Heart right ventricle (tissue), 16 donors: ENCODE data around the gene KCTD19. TPM values are rescaled to one million over a fixed set of nuclear protein-coding genes. Genes with fewer than 3 reads are reported as not detected.
A peak's percentile ranks its signal among the peaks of the same experiment; 100 is the strongest.

Source experiments
- ATAC-seq, 8 donors: fragments of 200-7000 bp; cut with Tn5 transposase; one replicate each; pipeline ENCODE4 v1.9.1; 2020; ENCODE audit warnings: mild to moderate bottlenecking in 8 of 8, moderate library complexity in 8 of 8, moderate number of reproducible peaks in 1 of 8
- DNase-seq, 2 donors: peaks; one replicate each; pipeline ENCODE4 v3.0.0-alpha.2; 2020
- H3K27ac ChIP-seq, 10 donors: fragments of 200-600 bp; sonication (generic) in 2 of 10; one replicate each; pipeline versions ENCODE4 v1.5.0 to v1.8.0; 2020 to 2022; ENCODE audit warnings: mild to moderate bottlenecking in 3 of 10
- H3K27me3 ChIP-seq, 7 donors: fragments of 200-600 bp; one replicate each; pipeline ENCODE4 v1.8.0; 2021 to 2022; ENCODE audit warnings: mild to moderate bottlenecking in 2 of 7
- H3K36me3 ChIP-seq, 9 donors: fragments of 200-600 bp; sonication (generic) in 1 of 9; one replicate each; pipeline versions ENCODE4 v1.5.0 to v1.8.0; 2020 to 2022; ENCODE audit warnings: mild to moderate bottlenecking in 2 of 9
- H3K4me1 ChIP-seq, 9 donors: fragments of 200-600 bp; sonication (generic) in 1 of 9; one replicate each; pipeline versions ENCODE4 v1.5.0 to v1.8.0; 2020 to 2022; ENCODE audit warnings: mild to moderate bottlenecking in 4 of 9
- H3K4me3 ChIP-seq, 10 donors: fragments of 200-600 bp; sonication (generic) in 2 of 10; one replicate each; pipeline versions ENCODE4 v1.5.0 to v1.8.0; 2020 to 2022; ENCODE audit warnings: mild to moderate bottlenecking in 7 of 10, moderate library complexity in 2 of 10
- H3K9me3 ChIP-seq, 11 donors: fragments of 200-600 bp in 10 of 11; sonication (generic) in 2 of 11; one replicate each; pipeline versions ENCODE4 v1.5.0 to v1.8.0; 2013 to 2022; ENCODE audit warnings: mild to moderate bottlenecking in 2 of 11, control low read depth in 1 of 11, moderate library complexity in 1 of 11
- WGBS, 2 donors: extraction: QIAGEN DNeasy Blood & Tissue Kit; methylation state at CpG; one replicate each; pipeline ENCODE4 v1.1.7; 2013; ENCODE audit warnings: inconsistent platforms in 1 of 2; 5-methylcytosine and 5-hydroxymethylcytosine counted together
- intact Hi-C, 10 donors: fragments of 100-400 bp; cut with DNase I; formaldehyde crosslinking; loops; one replicate each; pipeline versions ENCODE4 v1.11.1 to v1.14.2; 2022
- polyA plus RNA-seq, 2 donors: library from polyadenylated mRNA; stranded (reverse); fragments of 200-250 nt; gene quantifications; one replicate each; pipeline ENCODE4 v1.2.3, GENCODE V29; 2013
- total RNA-seq, 10 donors: library from RNA; stranded (reverse); fragmentation: NEBNext Ultra II Directional in 3 of 10; extraction: Animal tissue kit (Norgen Biotek cat#: 25700) in 3 of 10; gene quantifications; one replicate each; pipeline versions ENCODE4 v1.2.1 to v1.2.4, GENCODE V29; 2021 to 2023
- TF ChIP-seq, protein P1 (sequence below), 9 donors: fragments of 200-600 bp; sonication (generic) in 2 of 9; IDR thresholded peaks; one replicate each; pipeline versions ENCODE4 v1.5.0 to v1.8.0; 2021 to 2022; ENCODE audit warnings: antibody characterized with exemption in 9 of 9, mild to moderate bottlenecking in 5 of 9, moderate library complexity in 1 of 9
- donor health status: Arrhythmogenic right ventricular cardiomyopathy.
- donor health status: ischemic (EF 13 %, LVEDD 7.1; RV severe dilation, severe dysfunction).
- donor health status: healthy with polysubstance abuse.
- donor health status: DM: no; HTN: yes; CAD: no.
- donor health status: DM: no; HTN: no; CAD: no.
- donor health status: ischemic (EF 25% LVEDD 6.9; RV normal size, moderate dysfunction).
- donor health status: ischemic (EF 25% LVEDD 5.7; RV mildly dilated, moderate dysfunction).
- donor health status: healthy.
- donor health status: DM: yes; HTN: yes; CAD: no.
- donor health status: Ischemic cardiomyopathy.
- donor health status: ischemic (EF 35%, LVEDD 5.7; RV mildly dilated, moderate dysfunction).
- donor health status: nonischemic (EF 11% LVEDD 7.7; RV severe dilation, severe dysfunction).
- donor health status: DM: yes; HTN: yes; CAD: no.
- donor health status: PGD.
- donor health status: ischemic (EF 29% LVEDD 5.4; RV normal size, mild dysfunction).
- donor health status: nonischemic (EF 23%, LVEDD 6.1; RV moderate dilation, normal function).

The KCTD19 gene
- total and polyA plus RNA-seq, 12 donors = 0.01 to 0.22 TPM; not detected in 10

DNA sequence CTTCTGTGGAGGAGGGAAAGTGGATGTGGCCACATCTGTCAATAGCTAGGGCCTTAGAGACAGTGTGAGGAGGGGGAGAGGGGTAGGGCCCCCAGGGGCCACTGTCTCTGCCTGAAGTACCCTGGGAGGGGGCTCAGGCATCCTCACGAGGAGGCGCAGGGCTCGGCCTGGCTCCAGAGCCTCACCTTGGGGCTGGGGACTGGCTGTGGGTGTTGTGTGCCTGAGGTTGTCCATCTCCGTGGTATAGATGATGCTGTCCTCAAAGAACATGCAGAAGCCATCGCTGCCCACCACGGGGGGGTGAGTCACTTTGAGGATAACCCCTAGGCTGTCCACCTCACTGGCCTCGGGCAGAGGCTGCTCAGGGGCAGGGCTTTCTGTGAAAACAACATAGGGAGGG, 35.1 kb downstream of the KCTD19 start:
- Histone ChIP-seq H3K27me3 (no peaks in the 10 kb centered on the region), H3K4me1 (no peaks in the 10 kb centered on the region), H3K9me3 (no peaks in the 10 kb centered on the region), H3K4me3 (no peak overlapping the region), H3K36me3 (no peaks in the 10 kb centered on the region), H3K27ac (no peak overlapping the region)
- no peak for DNase-seq
- ATAC-seq = no peak
- TF ChIP-seq, protein P1, sequence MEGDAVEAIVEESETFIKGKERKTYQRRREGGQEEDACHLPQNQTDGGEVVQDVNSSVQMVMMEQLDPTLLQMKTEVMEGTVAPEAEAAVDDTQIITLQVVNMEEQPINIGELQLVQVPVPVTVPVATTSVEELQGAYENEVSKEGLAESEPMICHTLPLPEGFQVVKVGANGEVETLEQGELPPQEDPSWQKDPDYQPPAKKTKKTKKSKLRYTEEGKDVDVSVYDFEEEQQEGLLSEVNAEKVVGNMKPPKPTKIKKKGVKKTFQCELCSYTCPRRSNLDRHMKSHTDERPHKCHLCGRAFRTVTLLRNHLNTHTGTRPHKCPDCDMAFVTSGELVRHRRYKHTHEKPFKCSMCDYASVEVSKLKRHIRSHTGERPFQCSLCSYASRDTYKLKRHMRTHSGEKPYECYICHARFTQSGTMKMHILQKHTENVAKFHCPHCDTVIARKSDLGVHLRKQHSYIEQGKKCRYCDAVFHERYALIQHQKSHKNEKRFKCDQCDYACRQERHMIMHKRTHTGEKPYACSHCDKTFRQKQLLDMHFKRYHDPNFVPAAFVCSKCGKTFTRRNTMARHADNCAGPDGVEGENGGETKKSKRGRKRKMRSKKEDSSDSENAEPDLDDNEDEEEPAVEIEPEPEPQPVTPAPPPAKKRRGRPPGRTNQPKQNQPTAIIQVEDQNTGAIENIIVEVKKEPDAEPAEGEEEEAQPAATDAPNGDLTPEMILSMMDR (IDR thresholded peaks at IDR 0.05) = no peak
- intact Hi-C loops = no loop called here
- 78 to 84% methylated on average over 7 of the region's 7 CpGs for WGBS, 2 donors

DNA sequence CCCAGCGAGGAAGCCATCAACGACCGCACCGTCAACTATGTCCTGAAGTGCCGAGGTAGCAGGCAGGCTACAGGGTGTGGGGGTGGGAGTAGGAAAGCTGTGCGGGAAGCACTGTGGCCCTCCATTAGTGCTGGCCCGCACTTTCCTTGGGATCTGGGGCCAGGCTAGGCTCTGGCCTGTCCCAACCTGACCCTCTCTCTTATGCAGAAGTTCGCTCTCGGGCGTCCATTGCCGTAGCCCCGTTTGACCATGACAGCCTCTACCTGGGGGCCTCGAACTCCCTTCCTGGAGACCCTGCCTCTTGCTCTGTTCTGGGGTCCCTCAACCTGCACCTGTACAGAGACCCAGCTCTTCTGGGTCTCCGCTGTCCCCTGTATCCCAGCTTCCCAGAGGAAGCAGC, 38.6 kb downstream of the KCTD19 start:
- intact Hi-C loops = loop anchor here in 1 of 10 donors (10.0 kb wide), 1 partner anchor 107 kb away; the partner anchor contains the start of gene TPPP3

DNA sequence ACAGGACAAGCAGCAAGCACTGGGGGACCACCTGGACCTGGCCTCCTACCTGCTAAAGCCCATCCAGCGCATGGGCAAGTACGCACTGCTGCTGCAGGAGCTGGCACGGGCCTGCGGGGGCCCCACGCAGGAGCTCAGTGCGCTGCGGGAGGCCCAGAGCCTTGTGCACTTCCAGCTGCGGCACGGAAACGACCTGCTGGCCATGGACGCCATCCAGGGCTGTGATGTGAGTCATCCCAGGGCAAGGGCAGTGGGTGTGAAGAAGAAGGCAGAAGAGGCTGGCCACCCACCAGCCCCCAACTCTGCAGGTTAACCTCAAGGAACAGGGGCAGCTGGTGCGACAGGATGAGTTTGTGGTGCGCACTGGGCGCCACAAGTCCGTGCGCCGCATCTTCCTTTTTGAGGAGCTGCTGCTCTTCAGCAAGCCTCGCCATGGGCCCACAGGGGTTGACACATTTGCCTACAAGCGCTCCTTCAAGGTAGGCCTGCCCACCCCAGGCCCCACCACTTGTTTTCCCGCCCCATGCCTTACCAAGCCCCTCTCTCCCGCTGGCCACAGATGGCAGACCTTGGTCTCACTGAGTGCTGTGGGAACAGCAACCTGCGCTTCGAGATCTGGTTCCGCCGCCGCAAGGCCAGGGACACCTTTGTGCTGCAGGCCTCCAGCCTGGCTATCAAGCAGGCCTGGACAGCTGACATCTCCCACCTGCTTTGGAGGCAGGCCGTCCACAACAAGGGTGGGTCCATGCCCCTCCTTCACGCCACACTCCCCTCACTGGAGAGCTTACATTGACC, 39.9 kb downstream of the KCTD19 start:
- DNase-seq = no peak
- TF ChIP-seq, protein P1 (IDR thresholded peaks at IDR 0.05) = no peak
- Histone ChIP-seq H3K4me3 (no peak overlapping the region), H3K27me3 (no peaks in the 10 kb centered on the region), H3K9me3 (no peaks in the 10 kb centered on the region), H3K27ac (no peak overlapping the region), H3K4me1 (no peaks in the 10 kb centered on the region), H3K36me3 (no peaks in the 10 kb centered on the region)
- ATAC-seq = no peak
- WGBS, 2 donors = 92% methylated on average over 28 of the region's 28 CpGs
- intact Hi-C loops = loop anchor here in 1 of 10 donors (10.0 kb wide), 1 partner anchor 108 kb away; the partner anchor contains the start of gene TPPP3

More for the DNA sequence above, 38.6 kb downstream of the KCTD19 start:
- Histone ChIP-seq H3K4me1 (no peaks in the 10 kb centered on the region), H3K27me3 (no peaks in the 10 kb centered on the region), H3K9me3 (no peaks in the 10 kb centered on the region), H3K27ac (no peak overlapping the region), H3K4me3 (no peak overlapping the region), H3K36me3 (no peaks in the 10 kb centered on the region)
- DNase-seq = no peak
- ATAC-seq = no peak
- TF ChIP-seq, protein P1 (IDR thresholded peaks at IDR 0.05) = no peak
- WGBS, 2 donors = 93 to 95% methylated on average over 14 of the region's 14 CpGs

DNA sequence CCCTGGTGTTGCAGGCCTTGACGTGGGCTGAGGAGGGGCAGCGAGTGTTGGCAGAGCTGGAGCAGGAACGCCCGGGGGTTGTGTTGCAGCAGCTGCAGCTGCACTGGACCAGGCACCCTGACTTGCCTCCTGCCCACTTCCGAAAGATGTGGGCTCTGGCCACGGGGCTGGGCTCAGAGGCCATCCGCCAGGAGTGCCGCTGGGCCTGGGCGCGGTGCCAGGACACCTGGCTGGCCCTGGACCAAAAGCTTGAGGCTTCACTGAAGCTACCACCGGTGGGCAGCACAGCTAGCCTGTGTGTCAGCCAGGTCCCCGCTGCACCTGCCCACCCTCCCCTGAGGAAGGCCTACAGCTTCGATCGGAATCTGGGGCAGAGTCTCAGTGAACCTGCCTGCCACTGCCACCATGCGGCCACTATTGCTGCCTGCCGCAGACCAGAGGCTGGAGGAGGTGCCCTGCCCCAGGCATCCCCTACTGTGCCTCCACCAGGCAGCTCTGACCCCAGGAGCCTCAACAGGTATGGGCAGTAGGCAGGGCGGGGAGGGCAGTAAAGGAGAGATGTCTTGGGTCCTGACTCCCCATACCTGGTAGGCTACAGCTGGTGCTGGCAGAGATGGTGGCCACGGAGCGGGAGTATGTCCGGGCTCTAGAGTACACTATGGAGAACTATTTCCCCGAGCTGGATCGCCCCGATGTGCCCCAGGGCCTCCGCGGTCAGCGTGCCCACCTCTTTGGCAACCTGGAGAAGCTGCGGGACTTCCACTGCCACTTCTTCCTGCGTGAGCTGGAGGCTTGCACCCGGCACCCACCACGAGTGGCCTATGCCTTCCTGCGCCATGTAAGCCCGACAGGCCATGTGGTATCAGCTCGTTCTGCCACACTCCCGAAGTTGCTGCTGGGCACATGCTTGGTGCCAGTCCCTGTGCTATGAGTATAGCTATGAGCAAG, 41.6 kb downstream of the KCTD19 start:
- H3K9me3 ChIP-seq = no peaks in the 10 kb centered on the region
- H3K36me3 ChIP-seq = no peaks in the 10 kb centered on the region
- H3K27me3 ChIP-seq = no peaks in the 10 kb centered on the region
- no peak overlapping the region for H3K4me3 ChIP-seq
- intact Hi-C loops = loop anchor here in 1 of 10 donors (10.0 kb wide), 1 partner anchor 110 kb away; the partner anchor contains the start of gene TPPP3
- 75 to 76% methylated on average over 34 of the region's 34 CpGs for WGBS, 2 donors
- TF ChIP-seq, protein P1 (IDR thresholded peaks at IDR 0.05) = peak; percentile 17 to 63 (median 54)
- ATAC-seq = peak; percentile 47 to 78 (median 62)
- H3K4me1 ChIP-seq = no peaks in the 10 kb centered on the region
- peak; percentile 23 to 40 for DNase-seq
- no peak overlapping the region for H3K27ac ChIP-seq
